Activated CD8-positive, alpha-beta memory T cell treated with anti-CD3 and anti-CD28 coated beads, Interleukin-2, amount 50 U/mL, for 4 hours (primary cell): ENCODE measurements around the gene CENPL.

Experiments
- DNase-seq: peaks from one replicate; pipeline ENCODE4 v3.0.0-alpha.2; 2020

CENPL gene

DNA sequence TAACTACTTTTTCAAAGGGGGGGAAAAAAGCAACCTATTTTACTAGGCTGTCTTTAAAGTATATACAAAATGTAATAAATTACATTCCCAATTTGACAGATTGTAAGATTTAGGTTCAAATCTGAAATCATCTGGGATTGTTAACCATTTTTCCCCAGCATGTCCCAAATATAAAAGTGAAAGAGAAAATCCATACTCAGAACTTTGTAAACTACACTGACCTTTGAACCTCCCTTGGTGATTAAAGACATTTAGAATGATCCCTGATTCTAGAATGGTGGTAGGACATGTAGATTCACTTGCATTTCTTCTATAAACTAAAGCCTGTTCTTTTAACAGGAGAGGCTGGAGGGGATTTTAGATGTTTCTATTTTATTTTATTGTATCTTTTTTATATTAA lies 70.9 kb downstream of the CENPL start:
- no peak for DNase-seq
